NK-92 (cell line): ENCODE measurements around the gene GPR89A.
"Not testable (repeated sequence)": the region's sequence is repeated elsewhere in the genome, so short reads cannot be mapped to it uniquely, and the experiment has no call there.

Experiments used
- DNase-seq: peaks from one replicate; lab custom pipeline; 2025; ENCODE audit not compliant: unreplicated experiment; lab: John Stamatoyannopoulos, UW

Gene GPR89A

DNA sequence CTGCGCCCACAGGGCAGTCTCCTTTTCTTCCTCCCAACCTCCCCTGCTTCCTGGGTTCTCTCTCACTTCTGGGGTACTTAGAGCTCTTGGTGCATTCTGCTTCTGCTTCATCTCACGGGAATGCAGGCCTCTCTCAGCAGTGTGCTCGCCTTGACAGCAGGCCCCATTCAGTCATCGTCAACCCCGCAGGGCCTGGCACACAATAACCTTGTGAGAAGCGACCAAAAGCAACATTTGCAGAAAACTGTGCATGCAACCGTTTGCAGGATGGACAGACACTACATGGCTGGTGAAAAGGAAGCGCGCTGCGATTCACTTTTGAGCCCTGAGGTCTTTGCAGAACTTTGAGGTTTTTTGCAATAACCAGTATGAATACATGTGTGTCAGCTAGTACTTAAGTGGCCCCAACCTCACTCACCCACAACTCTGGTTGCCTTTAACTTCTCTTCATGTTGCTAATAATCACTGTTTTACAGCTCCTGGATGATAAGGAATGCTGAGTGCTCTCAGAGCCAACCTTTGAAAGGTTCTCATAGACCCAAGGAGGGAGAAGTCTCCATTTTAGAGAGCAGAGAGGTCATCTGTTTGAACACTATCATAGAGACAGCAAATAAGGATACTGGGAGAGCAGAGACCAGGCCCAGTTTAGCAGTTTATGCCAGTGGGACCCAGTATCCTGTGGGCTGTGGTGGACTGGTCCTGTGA lies 109.0 kb downstream of the GPR89A start:
- DNase-seq, result no peak

DNA sequence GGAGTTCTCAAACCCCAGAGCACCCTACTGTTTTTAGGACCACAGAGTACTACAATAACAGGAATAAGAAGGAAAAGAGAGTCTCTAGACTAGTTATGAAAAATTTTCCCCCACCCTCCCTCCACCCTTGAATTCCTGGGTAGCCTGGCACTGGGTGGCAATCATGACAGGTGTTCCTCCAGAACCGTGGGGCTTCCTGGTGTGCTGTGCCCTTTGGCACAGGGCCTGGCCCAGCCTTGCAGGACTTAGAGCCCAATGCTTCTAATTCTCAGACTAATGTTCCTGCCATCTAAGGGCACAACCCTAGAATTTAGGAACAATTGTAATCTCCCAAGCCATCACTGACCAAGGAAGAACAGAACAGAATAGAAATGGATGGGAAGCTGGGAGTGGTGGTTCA lies 110.0 kb downstream of the GPR89A start:
- DNase-seq, result no peak

DNA sequence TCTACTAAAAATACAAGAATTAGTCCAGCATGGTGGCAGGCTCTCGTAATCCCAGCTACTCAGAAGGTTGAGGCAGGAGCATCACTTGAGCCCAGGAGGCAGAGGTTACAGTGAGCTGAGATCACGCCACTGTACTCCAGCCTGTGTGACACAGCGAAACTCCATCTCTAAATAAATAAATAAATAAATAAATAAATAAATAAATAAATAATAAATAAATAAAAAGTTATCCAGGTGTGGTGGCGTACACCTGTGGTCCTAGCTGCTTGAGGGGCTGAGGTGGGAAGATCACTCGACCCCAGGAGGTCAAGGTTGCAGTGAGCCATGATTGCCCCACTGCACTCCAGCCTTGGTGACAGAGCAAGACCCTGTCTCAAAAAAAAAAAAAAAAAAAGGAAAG lies 110.7 kb downstream of the GPR89A start:
- not testable (repeated sequence) for DNase-seq

- DNase-seq, result no peak
Measured at GRCh38 chr1:145719230-145720079, 111.7 kb downstream of the GPR89A start, which contains the start of gene CD160. Gene CD160 (plus strand): TSS chr1:145719499. CDS start chr1:145728328, 8,829 bp downstream.
